Measurements from ENCODE around the gene ELOVL6. TPM values are rescaled to one million over a fixed set of nuclear protein-coding genes. Genes with fewer than 3 reads are reported as not detected.

ELOVL6 gene
- total RNA-seq, 3 donors from 2014 or later (not counting 1 experiment from before 2014, with no cell fraction given): 25.0 to 35.2 (median 30.9) TPM

GRCh38 chr4:110198049-110198434, 373 bp downstream of the ELOVL6 start:
- Histone ChIP-seq H3K4me3 (ENCODE audit: low read length) (peak overlapping the region; percentile 67), H3K36me3 (ENCODE audit: control insufficient read depth, insufficient read depth, low read length) (no peaks in the 10 kb centered on the region), H3K9me3 (ENCODE audit: control insufficient read depth, insufficient read depth, low read length) (no peaks in the 10 kb centered on the region), H3K4me1 (ENCODE audit: control insufficient read depth, insufficient read depth, low read length) (peaks cover 30% of the 10 kb centered on the region), H3K27ac (ENCODE audit: low read length) (peak overlapping the region; percentile 91), H3K27me3 (ENCODE audit: control insufficient read depth, insufficient read depth, low read length) (no peaks in the 10 kb centered on the region)
- Mint-ChIP-seq H3K27me3 (ENCODE audit: low read depth in 2 of 2) (no peaks in the 10 kb centered on the region), H3K27ac (peak overlapping the region; percentile 80 to 91), H3K4me3 (peak overlapping the region; percentile 99), H3K36me3 (no peaks in the 10 kb centered on the region), H3K4me1 (peaks cover 40% of the 10 kb centered on the region in 2 donors), H3K9me3 (no peaks in the 10 kb centered on the region)
- no peak for TF ChIP-seq CTCF (IDR thresholded peaks at IDR 0.05)
- intact Hi-C loops (cut with micrococcal nuclease): loop anchor here (10.0 kb wide), 2 partner anchors 317 to 763 kb away; partner anchors contain the start of gene SEC24B
- no peak for ATAC-seq
- WGBS (ENCODE audit: insufficient coverage): under 1% methylated on average over 23 of the region's 24 CpGs
- DNase-seq: no peak

GRCh38 chr4:110197529-110198042, 829 bp downstream of the ELOVL6 start:
- peak; percentile 25 to 43 (median 41) for ATAC-seq
- H3K27ac ChIP-seq (ENCODE audit: low read length): peak overlapping the region; percentile 91
- H3K4me3 ChIP-seq (ENCODE audit: low read length): peak overlapping the region; percentile 67
- no peaks in the 10 kb centered on the region for H3K9me3 ChIP-seq (ENCODE audit: control insufficient read depth, insufficient read depth, low read length)
- H3K4me1 ChIP-seq (ENCODE audit: control insufficient read depth, insufficient read depth, low read length): peaks cover 26% of the 10 kb centered on the region
- Mint-ChIP-seq H3K9me3 (no peaks in the 10 kb centered on the region), H3K4me3 (peak overlapping the region; percentile 99), H3K4me1 (peaks cover 40 to 43% of the 10 kb centered on the region in 2 donors), H3K27ac (peak overlapping the region; percentile 80 to 91), H3K27me3 (ENCODE audit: low read depth in 2 of 2) (no peaks in the 10 kb centered on the region), H3K36me3 (no peaks in the 10 kb centered on the region)
- H3K27me3 ChIP-seq (ENCODE audit: control insufficient read depth, insufficient read depth, low read length): no peaks in the 10 kb centered on the region
- WGBS (ENCODE audit: insufficient coverage): 0% methylated on average over 20 of the region's 26 CpGs
- H3K36me3 ChIP-seq (ENCODE audit: control insufficient read depth, insufficient read depth, low read length): peaks cover 2% of the 10 kb centered on the region
- DNase-seq: peak; percentile 51 to 59
- no peak for TF ChIP-seq CTCF (IDR thresholded peaks at IDR 0.05)
- intact Hi-C loops (cut with micrococcal nuclease): loop anchor here (1.0 to 10.0 kb wide), 4 partner anchors 43 to 763 kb away; partner anchors contain the start of gene SEC24B

GRCh38 chr4:110196871-110197528, 1.4 kb downstream of the ELOVL6 start:
- peak overlapping the region; percentile 91 for H3K27ac ChIP-seq (ENCODE audit: low read length)
- ATAC-seq: peak; percentile 39 to 57 (median 51)
- Mint-ChIP-seq H3K9me3 (no peaks in the 10 kb centered on the region), H3K4me1 (peaks cover 40 to 44% of the 10 kb centered on the region in 2 donors), H3K27ac (peak overlapping the region; percentile 80 to 91), H3K36me3 (no peaks in the 10 kb centered on the region), H3K27me3 (ENCODE audit: low read depth in 2 of 2) (no peaks in the 10 kb centered on the region), H3K4me3 (peak overlapping the region; percentile 99)
- H3K4me1 ChIP-seq (ENCODE audit: control insufficient read depth, insufficient read depth, low read length): peaks cover 24% of the 10 kb centered on the region
- peak overlapping the region; percentile 67 for H3K4me3 ChIP-seq (ENCODE audit: low read length)
- H3K27me3 ChIP-seq (ENCODE audit: control insufficient read depth, insufficient read depth, low read length): no peaks in the 10 kb centered on the region
- peaks cover 2% of the 10 kb centered on the region for H3K36me3 ChIP-seq (ENCODE audit: control insufficient read depth, insufficient read depth, low read length)
- WGBS (ENCODE audit: insufficient coverage): under 1% methylated on average over 47 of the region's 47 CpGs
- peak; percentile 62 to 74 for DNase-seq
- no peaks in the 10 kb centered on the region for H3K9me3 ChIP-seq (ENCODE audit: control insufficient read depth, insufficient read depth, low read length)
- intact Hi-C loops (cut with micrococcal nuclease): loop anchor here (1.0 to 10.0 kb wide), 4 partner anchors 42 to 762 kb away; partner anchors contain the start of gene SEC24B
- TF ChIP-seq CTCF (IDR thresholded peaks at IDR 0.05): no peak
